ENCODE results near the gene RNF145.

RNF145 gene

DNA sequence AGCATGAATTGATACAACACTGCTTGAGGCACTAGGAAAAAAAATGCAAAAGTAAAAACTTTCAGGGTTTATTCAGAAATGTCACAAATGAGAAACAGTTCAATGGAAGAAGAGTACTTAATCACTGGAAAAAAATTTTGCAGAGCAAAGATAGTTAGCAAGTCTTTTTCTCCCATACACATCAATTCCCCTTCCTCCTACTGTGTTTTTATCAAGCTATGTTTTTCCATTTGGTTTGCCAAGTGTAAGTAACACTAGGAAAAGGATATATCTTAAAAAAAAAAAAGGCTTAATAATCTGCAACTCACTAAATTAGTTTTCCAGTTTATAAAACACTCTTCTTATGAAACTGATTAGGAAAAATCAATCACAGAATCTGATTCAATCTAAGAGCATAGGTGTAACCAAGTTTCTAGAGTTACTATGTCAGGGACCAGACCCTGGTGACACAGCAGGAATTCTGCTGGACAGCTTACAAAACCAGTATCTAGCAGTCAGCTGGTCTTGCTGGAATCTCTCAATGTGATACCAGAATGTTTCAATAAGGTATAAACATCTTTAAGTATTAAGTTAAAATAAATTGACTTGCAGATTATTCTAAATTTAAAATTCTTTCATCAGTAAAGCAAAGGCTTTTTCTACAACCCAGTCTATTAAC is 34.7 kb downstream of the RNF145 start:
- H3K36me3 ChIP-seq (ENCODE audit: control insufficient read depth, insufficient read depth, low read length): no peaks in the 10 kb centered on the region
- H3K4me1 ChIP-seq: peaks cover 18% of the 10 kb centered on the region
- H3K27ac ChIP-seq: peak overlapping the region; percentile 64
- peaks cover 2% of the 10 kb centered on the region for H3K79me2 ChIP-seq
- no peaks in the 10 kb centered on the region for H3K9me3 ChIP-seq (ENCODE audit: control insufficient read depth, low read length)
- peak overlapping the region; percentile 36 for H3K4me2 ChIP-seq (ENCODE audit: low read length)
- H3K4me3 ChIP-seq (ENCODE audit: low read depth, low read length): peak overlapping the region; percentile 4
- TF ChIP-seq, protein P1, sequence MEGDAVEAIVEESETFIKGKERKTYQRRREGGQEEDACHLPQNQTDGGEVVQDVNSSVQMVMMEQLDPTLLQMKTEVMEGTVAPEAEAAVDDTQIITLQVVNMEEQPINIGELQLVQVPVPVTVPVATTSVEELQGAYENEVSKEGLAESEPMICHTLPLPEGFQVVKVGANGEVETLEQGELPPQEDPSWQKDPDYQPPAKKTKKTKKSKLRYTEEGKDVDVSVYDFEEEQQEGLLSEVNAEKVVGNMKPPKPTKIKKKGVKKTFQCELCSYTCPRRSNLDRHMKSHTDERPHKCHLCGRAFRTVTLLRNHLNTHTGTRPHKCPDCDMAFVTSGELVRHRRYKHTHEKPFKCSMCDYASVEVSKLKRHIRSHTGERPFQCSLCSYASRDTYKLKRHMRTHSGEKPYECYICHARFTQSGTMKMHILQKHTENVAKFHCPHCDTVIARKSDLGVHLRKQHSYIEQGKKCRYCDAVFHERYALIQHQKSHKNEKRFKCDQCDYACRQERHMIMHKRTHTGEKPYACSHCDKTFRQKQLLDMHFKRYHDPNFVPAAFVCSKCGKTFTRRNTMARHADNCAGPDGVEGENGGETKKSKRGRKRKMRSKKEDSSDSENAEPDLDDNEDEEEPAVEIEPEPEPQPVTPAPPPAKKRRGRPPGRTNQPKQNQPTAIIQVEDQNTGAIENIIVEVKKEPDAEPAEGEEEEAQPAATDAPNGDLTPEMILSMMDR (IDR thresholded peaks at IDR 0.05): no peak
- H3K9ac ChIP-seq: no peak overlapping the region
- no peak overlapping the region for H2AFZ ChIP-seq
- H3K27me3 ChIP-seq (ENCODE audit: control insufficient read depth, insufficient read depth, low read length): no peaks in the 10 kb centered on the region

DNA sequence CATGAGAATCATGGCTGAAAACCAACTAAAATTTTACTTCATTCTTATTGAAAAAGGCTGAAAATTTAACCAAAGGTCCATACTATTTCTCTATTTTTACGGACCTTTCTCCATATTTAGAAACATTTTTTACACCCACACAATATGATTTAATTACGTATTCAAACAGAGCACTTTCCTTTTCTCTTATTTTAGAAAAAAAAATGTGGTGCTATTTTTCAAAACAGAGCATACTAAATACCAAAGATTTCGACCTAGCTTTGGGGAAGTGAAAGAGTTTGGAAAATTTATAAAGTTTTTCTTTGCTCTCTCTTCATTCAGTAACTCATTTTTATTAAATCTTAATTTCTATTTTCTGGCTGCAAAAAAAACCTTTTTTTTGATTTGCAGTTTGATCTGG is 38.1 kb downstream of the RNF145 start:
- TF ChIP-seq, protein P1 (IDR thresholded peaks at IDR 0.05): no peak
- Histone ChIP-seq H3K4me3 (ENCODE audit: low read depth, low read length) (no peak overlapping the region), H3K36me3 (ENCODE audit: control insufficient read depth, insufficient read depth, low read length) (no peaks in the 10 kb centered on the region), H3K9me3 (ENCODE audit: control insufficient read depth, low read length) (no peaks in the 10 kb centered on the region), H3K79me2 (peaks cover 2% of the 10 kb centered on the region), H3K9ac (no peak overlapping the region), H3K4me1 (peaks cover 18% of the 10 kb centered on the region), H3K27ac (no peak overlapping the region), H2AFZ (no peak overlapping the region), H3K27me3 (ENCODE audit: control insufficient read depth, insufficient read depth, low read length) (no peaks in the 10 kb centered on the region), H3K4me2 (ENCODE audit: low read length) (no peak overlapping the region)

DNA sequence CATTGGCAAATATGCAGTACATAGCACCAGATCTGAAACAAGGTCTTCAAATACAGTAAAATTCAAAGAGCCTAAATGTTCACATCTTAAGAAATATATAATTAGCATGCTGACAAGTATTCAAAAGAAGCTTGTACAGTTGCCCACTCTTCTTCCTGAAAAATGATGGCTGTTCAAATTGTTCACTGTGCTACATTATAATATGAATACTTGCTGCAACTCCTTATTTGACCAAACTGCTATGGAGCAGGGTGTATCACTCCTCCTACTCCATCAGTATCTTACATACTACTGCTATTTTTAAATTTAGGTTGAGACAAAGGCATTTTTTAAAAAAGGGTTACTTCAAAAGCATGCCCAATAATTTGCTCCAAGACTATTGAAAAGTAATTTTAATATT is 39.3 kb downstream of the RNF145 start:
- TF ChIP-seq, protein P1 (IDR thresholded peaks at IDR 0.05): no peak
- H3K4me3 ChIP-seq (ENCODE audit: low read depth, low read length): no peak overlapping the region
- H3K79me2 ChIP-seq: peaks cover 2% of the 10 kb centered on the region
- no peaks in the 10 kb centered on the region for H3K27me3 ChIP-seq (ENCODE audit: control insufficient read depth, insufficient read depth, low read length)
- peaks cover 13% of the 10 kb centered on the region for H3K4me1 ChIP-seq
- no peaks in the 10 kb centered on the region for H3K9me3 ChIP-seq (ENCODE audit: control insufficient read depth, low read length)
- no peak overlapping the region for H3K4me2 ChIP-seq (ENCODE audit: low read length)
- H2AFZ ChIP-seq: no peak overlapping the region
- H3K9ac ChIP-seq: no peak overlapping the region
- H3K27ac ChIP-seq: no peak overlapping the region
- no peaks in the 10 kb centered on the region for H3K36me3 ChIP-seq (ENCODE audit: control insufficient read depth, insufficient read depth, low read length)

DNA sequence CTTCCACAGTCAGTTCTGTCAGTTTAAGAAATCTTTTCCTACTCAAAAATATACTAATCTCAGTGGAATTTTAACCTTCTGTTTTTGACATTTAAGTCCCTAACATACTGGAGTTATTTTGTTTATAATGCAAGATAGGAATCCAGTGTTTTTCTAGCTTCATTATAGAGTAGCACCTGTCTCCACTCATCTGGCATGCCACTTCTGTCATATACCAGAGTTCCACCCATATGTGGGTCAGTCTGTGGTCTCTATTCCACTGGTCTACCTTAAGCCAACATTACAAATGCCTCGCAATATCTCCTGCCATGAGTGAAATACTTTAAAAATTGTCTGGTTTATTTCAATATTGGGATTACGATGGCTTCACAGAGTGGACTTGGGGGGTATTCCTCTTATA is 42.9 kb downstream of the RNF145 start:
- no peaks in the 10 kb centered on the region for H3K4me1 ChIP-seq
- no peak overlapping the region for H2AFZ ChIP-seq
- peaks cover 4% of the 10 kb centered on the region for H3K79me2 ChIP-seq
- TF ChIP-seq, protein P1 (IDR thresholded peaks at IDR 0.05): no peak
- H3K27me3 ChIP-seq (ENCODE audit: control insufficient read depth, insufficient read depth, low read length): no peaks in the 10 kb centered on the region
- no peak overlapping the region for H3K4me2 ChIP-seq (ENCODE audit: low read length)
- no peak overlapping the region for H3K4me3 ChIP-seq (ENCODE audit: low read depth, low read length)
- no peaks in the 10 kb centered on the region for H3K9me3 ChIP-seq (ENCODE audit: control insufficient read depth, low read length)
- no peak overlapping the region for H3K27ac ChIP-seq
- no peaks in the 10 kb centered on the region for H3K36me3 ChIP-seq (ENCODE audit: control insufficient read depth, insufficient read depth, low read length)
- no peak overlapping the region for H3K9ac ChIP-seq

DNA sequence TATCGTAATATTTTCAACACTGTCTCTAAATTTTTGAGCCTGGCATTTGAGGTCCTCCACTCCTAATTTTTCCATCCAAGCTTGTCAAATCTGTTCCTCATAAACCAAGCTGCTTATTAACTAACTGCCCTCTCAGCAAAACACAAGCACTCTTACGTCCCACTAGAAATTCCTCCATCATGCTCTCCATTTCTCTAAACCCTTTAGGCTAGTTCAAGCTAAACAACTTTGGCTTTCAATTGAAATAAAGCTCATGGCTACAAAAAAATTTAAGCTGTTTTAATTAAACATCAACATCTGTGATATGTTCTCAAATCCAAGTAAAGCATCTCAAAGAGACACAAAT is 45.7 kb downstream of the RNF145 start:
- no peak overlapping the region for H3K4me3 ChIP-seq (ENCODE audit: low read depth, low read length)
- no peaks in the 10 kb centered on the region for H3K27me3 ChIP-seq (ENCODE audit: control insufficient read depth, insufficient read depth, low read length)
- H3K9me3 ChIP-seq (ENCODE audit: control insufficient read depth, low read length): no peaks in the 10 kb centered on the region
- no peaks in the 10 kb centered on the region for H3K36me3 ChIP-seq (ENCODE audit: control insufficient read depth, insufficient read depth, low read length)
- no peak overlapping the region for H3K4me2 ChIP-seq (ENCODE audit: low read length)
- peaks cover 2% of the 10 kb centered on the region for H3K79me2 ChIP-seq
- H3K27ac ChIP-seq: no peak overlapping the region
- no peak overlapping the region for H3K9ac ChIP-seq
- H2AFZ ChIP-seq: no peak overlapping the region
- TF ChIP-seq, protein P1 (IDR thresholded peaks at IDR 0.05): no peak
- no peaks in the 10 kb centered on the region for H3K4me1 ChIP-seq
